Measurements from ENCODE around the gene NHERF2.

- no peak for TF ChIP-seq POLR2A (IDR thresholded peaks at IDR 0.05)
- no peak for TF ChIP-seq POLR2AphosphoS5 (IDR thresholded peaks at IDR 0.05)
- no peak for TF ChIP-seq CTCF (IDR thresholded peaks at IDR 0.05)
- TF ChIP-seq EP300 (IDR thresholded peaks at IDR 0.05), result no peak
These were observed 28.0 kb downstream of the NHERF2 start for GRCh38 chr16:2054543-2055245.
